ENCODE measurements around the gene CPA5. TPM values are rescaled to one million over a fixed set of nuclear protein-coding genes. Genes with fewer than 3 reads are reported as not detected.

CPA5 gene
- total and polyA plus RNA-seq, 2 donors (not counting 3 experiments of a cell fraction or from before 2014, with no cell fraction given) = not detected

DNA sequence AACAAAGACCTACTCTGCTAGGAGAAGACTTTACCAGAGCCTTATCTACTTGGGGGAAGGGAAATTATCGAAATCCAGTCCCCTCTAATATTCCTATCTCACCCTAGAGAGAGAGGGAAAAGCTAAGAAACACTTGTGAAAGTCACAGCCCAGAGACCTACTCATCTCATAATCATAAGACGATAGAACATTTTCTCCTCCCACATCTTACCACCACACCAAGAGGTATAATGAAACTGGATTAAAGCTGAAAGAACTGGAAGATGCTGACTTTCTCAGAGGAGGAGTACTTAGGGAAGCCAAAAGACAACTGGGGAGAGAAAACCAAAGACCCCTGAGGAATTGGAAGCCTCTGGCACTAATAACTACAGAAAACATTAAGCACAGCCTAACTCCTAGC is 10.8 kb upstream of the CPA5 start:
- H3K4me2 ChIP-seq (ENCODE audit: insufficient read depth, low read length) = no peak overlapping the region
- ChIA-PET POLR2A (no interaction called here), CTCF (interaction anchor here (0.9 kb wide), 1 partner anchor 9 kb away, joined by 3 read pairs; no protein-coding TSS in a partner anchor)

More for the DNA sequence above, 10.8 kb upstream of the CPA5 start:
- Histone ChIP-seq H3K9me3 (replicated peaks; ENCODE audit: control insufficient read depth, insufficient read depth, low read length) (no peaks in the 10 kb centered on the region), H3K27ac (ENCODE audit: insufficient read depth, low read depth, low read length) (no peak overlapping the region), H3K27me3 (ENCODE audit: control insufficient read depth in 2 of 2, insufficient read depth in 2 of 2, low read length in 2 of 2) (peaks cover 1 to 2% of the 10 kb centered on the region in 2 experiments), H3K4me1 (ENCODE audit: control insufficient read depth, extremely low read depth, insufficient read depth, low read length) (no peaks in the 10 kb centered on the region), H2AFZ (ENCODE audit: low read depth, low read length) (no peak overlapping the region), H3K79me2 (ENCODE audit: control insufficient read depth, insufficient read depth, low read length) (no peaks in the 10 kb centered on the region), H3K9me1 (replicated peaks; ENCODE audit: control insufficient read depth, extremely low read depth, insufficient read depth, low read length) (no peaks in the 10 kb centered on the region), H3K36me3 (ENCODE audit: control insufficient read depth in 2 of 2, extremely low read depth in 1 of 2, insufficient read depth in 2 of 2, low read length in 2 of 2) (no peaks in the 10 kb centered on the region), H3K4me3 (replicated peaks in 1 of 3; ENCODE audit: insufficient read depth in 1 of 3, low read depth in 1 of 3, low read length in 3 of 3) (no peak overlapping the region), H3K9ac (replicated peaks; ENCODE audit: extremely low read depth, insufficient read depth, low read length) (no peak overlapping the region), H4K20me1 (replicated peaks; ENCODE audit: control insufficient read depth, extremely low read depth, insufficient read depth, low read length) (no peaks in the 10 kb centered on the region)
- intact Hi-C loops (cut with micrococcal nuclease) (no loop called here), dilution Hi-C loops (cut with MboI; ENCODE audit: extremely low pct_ligation_motif_present, low sequenced_read_pairs) (no loop called here)
- FAIRE-seq (no peak), DNase-seq (ENCODE audit: low read depth, low spot score) (no peak)
- TF ChIP-seq, protein P1, sequence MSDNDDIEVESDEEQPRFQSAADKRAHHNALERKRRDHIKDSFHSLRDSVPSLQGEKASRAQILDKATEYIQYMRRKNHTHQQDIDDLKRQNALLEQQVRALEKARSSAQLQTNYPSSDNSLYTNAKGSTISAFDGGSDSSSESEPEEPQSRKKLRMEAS (IDR thresholded peaks at IDR 0.05; ENCODE audit: insufficient read depth, insufficient read length) = no peak
- TF ChIP-seq MYC (IDR thresholded peaks at IDR 0.05; ENCODE audit: low read depth, low read length) (no peak), GATA2 (IDR thresholded peaks at IDR 0.05; ENCODE audit: insufficient read depth, insufficient read length, low read depth, low read length) (no peak), POLR2AphosphoS5 (IDR thresholded peaks at IDR 0.05; ENCODE audit: insufficient read depth, low read depth, low read length) (no peak), JUN (IDR thresholded peaks at IDR 0.05; ENCODE audit: borderline replicate concordance, insufficient read depth, insufficient read length, low read depth) (no peak), FOS (IDR thresholded peaks at IDR 0.05; ENCODE audit: borderline replicate concordance, insufficient read depth, low read length) (no peak), EZH2 (IDR thresholded peaks at IDR 0.05; ENCODE audit: borderline replicate concordance, low read depth, low read length, severe bottlenecking) (no peak), POLR2A (IDR thresholded peaks at IDR 0.05; ENCODE audit: low read depth, low read length) (no peak)
- TF ChIP-seq, protein P2, sequence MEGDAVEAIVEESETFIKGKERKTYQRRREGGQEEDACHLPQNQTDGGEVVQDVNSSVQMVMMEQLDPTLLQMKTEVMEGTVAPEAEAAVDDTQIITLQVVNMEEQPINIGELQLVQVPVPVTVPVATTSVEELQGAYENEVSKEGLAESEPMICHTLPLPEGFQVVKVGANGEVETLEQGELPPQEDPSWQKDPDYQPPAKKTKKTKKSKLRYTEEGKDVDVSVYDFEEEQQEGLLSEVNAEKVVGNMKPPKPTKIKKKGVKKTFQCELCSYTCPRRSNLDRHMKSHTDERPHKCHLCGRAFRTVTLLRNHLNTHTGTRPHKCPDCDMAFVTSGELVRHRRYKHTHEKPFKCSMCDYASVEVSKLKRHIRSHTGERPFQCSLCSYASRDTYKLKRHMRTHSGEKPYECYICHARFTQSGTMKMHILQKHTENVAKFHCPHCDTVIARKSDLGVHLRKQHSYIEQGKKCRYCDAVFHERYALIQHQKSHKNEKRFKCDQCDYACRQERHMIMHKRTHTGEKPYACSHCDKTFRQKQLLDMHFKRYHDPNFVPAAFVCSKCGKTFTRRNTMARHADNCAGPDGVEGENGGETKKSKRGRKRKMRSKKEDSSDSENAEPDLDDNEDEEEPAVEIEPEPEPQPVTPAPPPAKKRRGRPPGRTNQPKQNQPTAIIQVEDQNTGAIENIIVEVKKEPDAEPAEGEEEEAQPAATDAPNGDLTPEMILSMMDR (IDR thresholded peaks at IDR 0.05; ENCODE audit: extremely low read depth in 1 of 2, insufficient read depth in 1 of 2, low read depth in 1 of 2, low read length in 2 of 2) = no peak
- BruUV-seq (replicated peaks) = no TSS peak
